GM13977 (cell line): ENCODE results near the gene LYSMD2.

Experiments
- DNase-seq: peaks from one replicate; pipeline ENCODE4 v3.0.0; 2012; ENCODE audit warnings: low spot score
- in situ Hi-C: fragments of 300-500 bp; cut with MboI; formaldehyde crosslinking; loops from one replicate; pipeline ENCODE4 v1.12.0; 2022; ENCODE audit warnings: low sequenced_read_pairs, low pct_unique_long_range_greater_than_20kb, mixed read lengths, inconsistent platforms; ENCODE audit not compliant: unreplicated experiment
- TF ChIP-seq, protein P1 (sequence below): IDR thresholded peaks from 2 replicates; pipeline ENCODE4 v1.5.1; 2012; ENCODE audit warnings: mild to moderate bottlenecking, control low read depth; ENCODE audit not compliant: insufficient read depth; ENCODE audit errors: extremely low read depth, missing control alignments

The LYSMD2 gene

DNA sequence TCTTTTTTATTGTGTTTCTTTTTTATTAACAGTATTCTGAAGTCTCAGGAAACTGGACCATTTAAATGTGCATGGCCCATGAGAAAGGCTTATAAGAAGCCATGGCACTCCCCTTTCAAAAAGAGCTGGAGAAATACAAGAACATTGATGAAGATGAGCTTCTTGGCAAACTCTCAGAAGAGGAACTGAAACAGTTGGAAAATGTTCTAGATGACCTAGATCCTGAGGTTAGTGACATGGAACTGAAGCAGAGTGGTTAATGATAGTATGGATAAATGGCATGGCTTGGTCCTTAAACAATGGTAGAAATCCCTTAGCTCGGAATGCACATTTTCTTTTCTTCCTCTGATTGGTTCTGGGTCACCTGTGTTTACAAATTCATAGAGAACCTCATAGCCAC lies 28.9 kb upstream of the LYSMD2 start:
- TF ChIP-seq, protein P1, sequence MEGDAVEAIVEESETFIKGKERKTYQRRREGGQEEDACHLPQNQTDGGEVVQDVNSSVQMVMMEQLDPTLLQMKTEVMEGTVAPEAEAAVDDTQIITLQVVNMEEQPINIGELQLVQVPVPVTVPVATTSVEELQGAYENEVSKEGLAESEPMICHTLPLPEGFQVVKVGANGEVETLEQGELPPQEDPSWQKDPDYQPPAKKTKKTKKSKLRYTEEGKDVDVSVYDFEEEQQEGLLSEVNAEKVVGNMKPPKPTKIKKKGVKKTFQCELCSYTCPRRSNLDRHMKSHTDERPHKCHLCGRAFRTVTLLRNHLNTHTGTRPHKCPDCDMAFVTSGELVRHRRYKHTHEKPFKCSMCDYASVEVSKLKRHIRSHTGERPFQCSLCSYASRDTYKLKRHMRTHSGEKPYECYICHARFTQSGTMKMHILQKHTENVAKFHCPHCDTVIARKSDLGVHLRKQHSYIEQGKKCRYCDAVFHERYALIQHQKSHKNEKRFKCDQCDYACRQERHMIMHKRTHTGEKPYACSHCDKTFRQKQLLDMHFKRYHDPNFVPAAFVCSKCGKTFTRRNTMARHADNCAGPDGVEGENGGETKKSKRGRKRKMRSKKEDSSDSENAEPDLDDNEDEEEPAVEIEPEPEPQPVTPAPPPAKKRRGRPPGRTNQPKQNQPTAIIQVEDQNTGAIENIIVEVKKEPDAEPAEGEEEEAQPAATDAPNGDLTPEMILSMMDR = no peak
- in situ Hi-C loops = no loop called here
- DNase-seq = no peak

DNA sequence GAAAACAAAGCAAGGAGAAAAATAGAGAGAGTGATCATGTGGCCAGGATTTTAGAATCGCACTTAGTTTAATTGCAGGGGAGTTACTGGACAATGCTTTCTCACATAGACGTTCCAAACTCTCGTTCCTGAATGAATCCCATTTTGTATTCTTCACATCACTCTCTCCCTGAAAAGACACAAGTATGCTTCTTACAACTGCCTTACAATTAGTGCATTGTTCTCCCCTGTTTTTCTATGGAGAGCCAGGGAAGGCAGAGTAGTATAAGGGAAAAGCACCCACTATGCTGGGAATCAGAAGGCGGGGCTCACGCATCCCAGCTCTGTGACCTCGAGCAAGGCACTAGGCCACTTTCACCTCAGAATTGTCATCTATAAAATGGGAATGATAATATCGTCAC lies 28.3 kb upstream of the LYSMD2 start:
- no peak for DNase-seq
- in situ Hi-C loops = no loop called here
- TF ChIP-seq, protein P1 = no peak

DNA sequence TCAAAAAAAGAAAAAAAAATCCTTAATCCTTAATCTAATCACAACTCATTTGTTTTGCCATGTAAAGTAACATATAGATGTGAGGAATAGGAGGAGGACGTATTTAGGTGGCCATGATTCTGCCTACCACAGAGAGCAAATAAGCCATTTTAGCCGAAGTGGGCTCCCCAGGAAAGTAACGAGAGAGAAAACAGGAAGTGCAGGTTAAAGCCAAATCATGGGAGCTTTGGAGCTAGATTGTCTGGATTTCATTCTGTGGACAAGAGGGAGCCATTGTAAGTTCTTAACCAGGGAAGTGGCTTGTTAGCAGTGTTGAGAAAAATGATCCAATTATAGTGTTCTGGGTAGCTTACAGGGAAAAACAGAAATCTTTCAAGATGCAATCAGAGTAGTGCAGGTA lies 23.4 kb upstream of the LYSMD2 start:
- DNase-seq = no peak
- in situ Hi-C loops = no loop called here
- TF ChIP-seq, protein P1 = no peak

DNA sequence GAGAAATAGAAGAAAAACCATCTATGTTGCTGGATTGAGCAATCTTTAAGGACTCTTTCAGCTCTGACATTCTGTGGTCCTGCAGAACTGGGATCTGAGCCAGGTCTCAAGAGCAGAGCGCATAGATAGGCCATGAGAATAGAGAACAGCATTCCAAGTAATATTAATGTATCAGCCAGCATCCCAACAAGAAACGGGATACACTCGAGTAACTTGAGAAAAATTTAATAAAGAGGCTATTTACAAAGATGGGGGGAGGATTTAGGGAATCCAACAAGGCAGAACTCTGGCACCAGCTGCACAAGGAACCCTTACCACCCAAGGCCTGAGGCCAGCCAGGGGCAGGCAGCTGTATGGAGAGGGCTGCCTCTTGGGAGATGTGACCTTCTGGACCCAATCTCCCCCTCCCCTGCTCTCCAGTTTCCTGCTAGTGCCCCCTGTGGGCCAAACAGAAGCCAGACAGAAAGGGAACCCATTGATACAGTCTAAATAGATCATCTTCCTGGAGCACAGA lies 22.2 kb upstream of the LYSMD2 start:
- DNase-seq = no peak
- TF ChIP-seq, protein P1 = peak; percentile 46
- in situ Hi-C loops = no loop called here

DNA sequence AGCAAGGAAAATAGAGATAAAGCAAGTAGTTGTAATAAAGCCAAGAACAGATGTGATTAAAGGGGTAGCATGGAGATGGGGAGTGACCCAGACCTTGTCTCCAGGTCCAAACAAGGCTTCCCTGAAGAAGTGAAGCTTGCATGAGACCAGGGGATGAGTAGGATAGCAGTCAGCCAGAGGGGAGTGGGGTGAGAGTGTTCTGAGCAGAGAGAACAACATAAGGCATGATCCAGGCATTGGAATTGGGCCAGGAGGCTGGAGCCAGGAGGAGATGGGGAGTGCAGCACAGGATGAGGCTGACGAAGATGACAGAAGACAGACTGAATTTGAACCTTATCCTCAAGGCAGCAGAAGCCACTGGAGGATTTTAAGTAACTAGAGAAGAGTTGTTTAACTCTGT lies 21.2 kb upstream of the LYSMD2 start:
- no peak for DNase-seq
- in situ Hi-C loops = no loop called here
- TF ChIP-seq, protein P1 = no peak

DNA sequence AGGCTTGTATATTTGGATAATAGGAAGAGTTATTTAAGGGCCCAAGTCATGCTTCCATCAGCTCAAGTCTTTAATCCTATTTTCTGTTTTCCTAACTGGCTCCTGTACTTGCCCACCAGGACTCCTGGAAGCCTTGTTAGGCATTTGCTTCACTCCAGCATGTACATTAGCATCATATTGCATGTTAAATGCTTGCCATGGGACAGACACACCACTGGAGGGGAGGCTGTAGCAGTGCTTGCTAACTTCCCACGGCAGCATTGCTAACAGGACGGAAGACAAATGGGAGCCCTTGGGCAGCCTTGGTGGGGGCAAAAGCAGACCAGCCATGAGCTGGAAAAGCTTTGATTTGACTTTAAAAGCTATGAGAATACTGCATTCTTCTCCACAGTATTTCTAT lies 20.0 kb upstream of the LYSMD2 start:
- no peak for DNase-seq
- TF ChIP-seq, protein P1 = no peak
- in situ Hi-C loops = no loop called here

DNA sequence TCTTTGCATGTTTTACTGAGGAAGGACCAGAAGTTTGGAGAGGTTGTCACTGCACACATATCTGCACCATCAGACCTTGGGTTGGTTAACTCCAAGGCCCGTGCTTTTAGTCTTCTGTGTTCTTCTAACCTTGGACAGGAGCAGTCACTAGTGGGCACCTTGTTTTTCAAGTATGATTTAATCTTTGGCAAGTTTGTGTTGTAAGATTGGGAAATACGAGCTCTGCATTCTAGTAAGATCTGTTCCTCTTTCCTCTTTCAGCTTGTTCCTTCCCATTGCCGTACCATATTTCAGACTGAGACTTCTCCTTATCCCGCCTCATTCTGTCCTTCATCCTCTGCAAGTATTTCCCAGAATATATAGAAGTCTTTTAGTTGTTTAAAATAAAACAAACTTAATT lies 19.0 kb upstream of the LYSMD2 start:
- in situ Hi-C loops = no loop called here
- TF ChIP-seq, protein P1 = no peak
- DNase-seq = no peak
